Activated CD8-positive, alpha-beta memory T cell treated with anti-CD3 and anti-CD28 coated beads, Interleukin-2, amount 10 ng/mL, durations not matched to agents 7 days and 5 days (primary cell): ENCODE measurements around the gene IYD. TPM values are rescaled to one million over a fixed set of nuclear protein-coding genes. Genes with fewer than 3 reads are reported as not detected.
"Not testable (repeated sequence)": the region's sequence is repeated elsewhere in the genome, so short reads cannot be mapped to it uniquely, and the experiment has no call there.

ENCODE experiments used
- ATAC-seq: fragments of 150-1000 bp; cut with Tn5 transposase; one replicate; pipeline ENCODE4 v1.10.0; 2021; ENCODE audit warnings: moderate library complexity
- CTCF ChIA-PET: fragments of 350-600 bp; sonication (Branson Sonifier 250); formaldehyde crosslinking; loops from one replicate; lab custom pipeline; 2021; ENCODE audit warnings: antibody characterized with exemption; lab: Charles Lee
- DNase-seq: peaks from one replicate; pipeline ENCODE4 v3.0.0-alpha.2; 2020
- H3K27ac Mint-ChIP-seq: one replicate; pipeline ENCODE4 v1.8.0; 2021; ENCODE audit warnings: mild to moderate bottlenecking, mixed read lengths
- H3K27me3 Mint-ChIP-seq: one replicate; pipeline ENCODE4 v1.8.0; 2021; ENCODE audit warnings: mixed read lengths
- H3K36me3 Mint-ChIP-seq: one replicate; pipeline ENCODE4 v1.8.0; 2021; ENCODE audit warnings: mild to moderate bottlenecking, mixed read lengths
- H3K4me1 Mint-ChIP-seq: one replicate; pipeline ENCODE4 v1.8.0; 2021; ENCODE audit warnings: mixed read lengths
- H3K4me3 Mint-ChIP-seq: one replicate; pipeline ENCODE4 v1.8.0; 2021; ENCODE audit warnings: mild to moderate bottlenecking, moderate library complexity, mixed read lengths
- H3K9me3 Mint-ChIP-seq: one replicate; pipeline ENCODE4 v1.8.0; 2022; ENCODE audit warnings: low read depth, mixed read lengths
- total RNA-seq, 2 experiments: library from RNA; stranded (reverse); gene quantifications; one replicate each; pipeline ENCODE4 v1.2.3, GENCODE V29; 2021

The IYD gene
- total RNA-seq, 2 experiments from 2014 or later: not detected

GRCh38 chr6:150355932-150356331, 12.9 kb upstream of the IYD start:
- DNase-seq (no peak), ATAC-seq (no peak)
- Mint-ChIP-seq H3K9me3 (no peaks in the 10 kb centered on the region), H3K27me3 (peaks cover 15% of the 10 kb centered on the region), H3K36me3 (no peaks in the 10 kb centered on the region), H3K27ac (no peak overlapping the region), H3K4me1 (peaks cover 6% of the 10 kb centered on the region), H3K4me3 (no peak overlapping the region)
- CTCF ChIA-PET: no interaction called here

- CTCF ChIA-PET: no interaction called here
- Mint-ChIP-seq H3K36me3 (no peaks in the 10 kb centered on the region), H3K27ac (no peak overlapping the region), H3K4me3 (no peak overlapping the region), H3K9me3 (no peaks in the 10 kb centered on the region), H3K4me1 (no peaks in the 10 kb centered on the region), H3K27me3 (peaks cover 18% of the 10 kb centered on the region)
- ATAC-seq: no peak
- DNase-seq: no peak
Observed at GRCh38 chr6:150361876-150362275, 6.9 kb upstream of the IYD start.

- no peak overlapping the region for H3K4me3 Mint-ChIP-seq
- ATAC-seq: no peak
- H3K9me3 Mint-ChIP-seq: no peaks in the 10 kb centered on the region
- no peaks in the 10 kb centered on the region for H3K4me1 Mint-ChIP-seq
- H3K27ac Mint-ChIP-seq: no peak overlapping the region
- H3K36me3 Mint-ChIP-seq: no peaks in the 10 kb centered on the region
- H3K27me3 Mint-ChIP-seq: peaks cover 14% of the 10 kb centered on the region
- DNase-seq: no peak
- CTCF ChIA-PET: no interaction called here
Observed at GRCh38 chr6:150363733-150364132, 5.1 kb upstream of the IYD start.

GRCh38 chr6:150366118-150366778, 2.6 kb upstream of the IYD start:
- ATAC-seq (no peak), DNase-seq (no peak)
- CTCF ChIA-PET: no interaction called here

GRCh38 chr6:150369408-150369807, 596 bp downstream of the IYD start:
- no peak for DNase-seq
- CTCF ChIA-PET: no interaction called here
- H3K36me3 Mint-ChIP-seq: no peaks in the 10 kb centered on the region

More at GRCh38 chr6:150366118-150366778, 2.6 kb upstream of the IYD start:
- H3K36me3 Mint-ChIP-seq: no peaks in the 10 kb centered on the region
- H3K27me3 Mint-ChIP-seq: peaks cover 6% of the 10 kb centered on the region
- no peaks in the 10 kb centered on the region for H3K4me1 Mint-ChIP-seq
- no peaks in the 10 kb centered on the region for H3K9me3 Mint-ChIP-seq
- H3K27ac Mint-ChIP-seq: no peak overlapping the region
- no peak overlapping the region for H3K4me3 Mint-ChIP-seq

GRCh38 chr6:150370112-150370511, 1.3 kb downstream of the IYD start:
- CTCF ChIA-PET: interaction anchor here (0.6 kb wide), 2 partner anchors 25 to 508 kb away, joined by 3 read pairs; no protein-coding TSS in a partner anchor
- no peak for ATAC-seq
- Mint-ChIP-seq H3K4me1 (no peaks in the 10 kb centered on the region), H3K4me3 (no peak overlapping the region), H3K27ac (no peak overlapping the region), H3K27me3 (peaks cover 6% of the 10 kb centered on the region), H3K36me3 (no peaks in the 10 kb centered on the region), H3K9me3 (no peaks in the 10 kb centered on the region)
- DNase-seq: no peak

More at GRCh38 chr6:150369408-150369807, 596 bp downstream of the IYD start:
- Mint-ChIP-seq H3K4me1 (no peaks in the 10 kb centered on the region), H3K27me3 (peaks cover 6% of the 10 kb centered on the region), H3K9me3 (no peaks in the 10 kb centered on the region), H3K4me3 (no peak overlapping the region), H3K27ac (no peak overlapping the region)
- no peak for ATAC-seq

- CTCF ChIA-PET: no interaction called here
- Mint-ChIP-seq H3K4me1 (no peaks in the 10 kb centered on the region), H3K9me3 (no peaks in the 10 kb centered on the region), H3K4me3 (no peak overlapping the region), H3K36me3 (no peaks in the 10 kb centered on the region), H3K27ac (no peak overlapping the region), H3K27me3 (peaks cover 10% of the 10 kb centered on the region)
- no peak for DNase-seq
- no peak for ATAC-seq
Observed at GRCh38 chr6:150371356-150371755, 2.5 kb downstream of the IYD start.

GRCh38 chr6:150372051-150372450, 3.2 kb downstream of the IYD start:
- CTCF ChIA-PET: no interaction called here
- H3K36me3 Mint-ChIP-seq: no peaks in the 10 kb centered on the region

GRCh38 chr6:150373260-150373701, 4.5 kb downstream of the IYD start:
- ATAC-seq (no peak), DNase-seq (no peak)
- Mint-ChIP-seq H3K27me3 (peaks cover 20% of the 10 kb centered on the region), H3K4me3 (no peak overlapping the region), H3K9me3 (no peaks in the 10 kb centered on the region), H3K27ac (no peak overlapping the region), H3K36me3 (no peaks in the 10 kb centered on the region), H3K4me1 (no peaks in the 10 kb centered on the region)
- CTCF ChIA-PET: interaction anchor here (0.8 to 1.0 kb wide), 2 partner anchors 22 to 412 kb away, joined by 3 read pairs; no protein-coding TSS in a partner anchor

More at GRCh38 chr6:150372051-150372450, 3.2 kb downstream of the IYD start:
- peaks cover 17% of the 10 kb centered on the region for H3K27me3 Mint-ChIP-seq
- no peaks in the 10 kb centered on the region for H3K9me3 Mint-ChIP-seq
- no peak for DNase-seq
- no peak overlapping the region for H3K4me3 Mint-ChIP-seq
- H3K27ac Mint-ChIP-seq: no peak overlapping the region
- H3K4me1 Mint-ChIP-seq: no peaks in the 10 kb centered on the region
- ATAC-seq: no peak

- H3K27me3 Mint-ChIP-seq: peaks cover 25% of the 10 kb centered on the region
- CTCF ChIA-PET: interaction anchor here (1.0 kb wide), 1 partner anchor 413 kb away, joined by 3 read pairs; no protein-coding TSS in a partner anchor
- H3K4me3 Mint-ChIP-seq, H3K36me3 Mint-ChIP-seq, H3K9me3 Mint-ChIP-seq, DNase-seq, H3K4me1 Mint-ChIP-seq, H3K27ac Mint-ChIP-seq, ATAC-seq: not testable (repeated sequence)
Observed at GRCh38 chr6:150374346-150374745, 5.5 kb downstream of the IYD start.

GRCh38 chr6:150377211-150377781, 8.5 kb downstream of the IYD start:
- Mint-ChIP-seq H3K27ac (no peak overlapping the region), H3K4me3 (no peak overlapping the region), H3K36me3 (no peaks in the 10 kb centered on the region), H3K27me3 (peaks cover 32% of the 10 kb centered on the region), H3K9me3 (no peaks in the 10 kb centered on the region), H3K4me1 (peaks cover 2% of the 10 kb centered on the region)
- ATAC-seq: no peak
- CTCF ChIA-PET: interaction anchor here (0.5 kb wide), 1 partner anchor 757 kb away, joined by 3 read pairs; no protein-coding TSS in a partner anchor
- no peak for DNase-seq

GRCh38 chr6:150380256-150380655, 11.4 kb downstream of the IYD start:
- Mint-ChIP-seq H3K27me3 (peaks cover 50% of the 10 kb centered on the region), H3K4me3 (no peak overlapping the region), H3K36me3 (no peaks in the 10 kb centered on the region), H3K27ac (no peak overlapping the region), H3K9me3 (no peaks in the 10 kb centered on the region), H3K4me1 (peaks cover 2% of the 10 kb centered on the region)
- DNase-seq (no peak), ATAC-seq (no peak)
- CTCF ChIA-PET: no interaction called here

- Mint-ChIP-seq H3K27ac (no peak overlapping the region), H3K4me1 (peaks cover 2% of the 10 kb centered on the region), H3K4me3 (no peak overlapping the region), H3K27me3 (peaks cover 43% of the 10 kb centered on the region), H3K9me3 (no peaks in the 10 kb centered on the region), H3K36me3 (no peaks in the 10 kb centered on the region)
- CTCF ChIA-PET: interaction anchor here (1.0 to 3.0 kb wide), 2 partner anchors 13 to 488 kb away, joined by 3 to 15 read pairs; no protein-coding TSS in a partner anchor
- DNase-seq (no peak), ATAC-seq (no peak)
Observed at GRCh38 chr6:150382171-150382570, 13.4 kb downstream of the IYD start.

- Mint-ChIP-seq H3K27me3 (peaks cover 46% of the 10 kb centered on the region), H3K36me3 (peaks cover 1% of the 10 kb centered on the region), H3K9me3 (no peaks in the 10 kb centered on the region), H3K4me1 (no peaks in the 10 kb centered on the region), H3K4me3 (no peak overlapping the region), H3K27ac (no peak overlapping the region)
- no peak for DNase-seq
- CTCF ChIA-PET: interaction anchor here (1.1 kb wide), 1 partner anchor 424 kb away, joined by 3 read pairs; no protein-coding TSS in a partner anchor
- ATAC-seq: no peak
Observed at GRCh38 chr6:150391414-150391813, 22.6 kb downstream of the IYD start.
